Right lobe of liver (tissue), 4 donors: ENCODE data around the gene CFC1B.
"Not testable (repeated sequence)": the region's sequence is repeated elsewhere in the genome, so short reads cannot be mapped to it uniquely, and the experiment has no call there.

ENCODE experiments used
- CTCF ChIP-seq, 4 donors: fragments of 200-600 bp in 3 of 4; fragments of 450-650 bp in 1 of 4; IDR thresholded peaks; one replicate each; pipeline versions ENCODE4 v1.5.1 to v1.8.0; 2016 to 2022; ENCODE audit warnings: antibody characterized with exemption in 4 of 4, mild to moderate bottlenecking in 2 of 4
- POLR2A ChIP-seq: fragments of 450-650 bp; IDR thresholded peaks from one replicate; pipeline ENCODE4 v1.6.1; 2017; ENCODE audit warnings: antibody characterized with exemption, mild to moderate bottlenecking
- donor health status: DM: no; HTN: no; CAD: no.
- donor health status: DM: no; HTN: no; CAD: no.
- donor health status: DM: no; HTN: yes; CAD: no.

- not testable (repeated sequence) for TF ChIP-seq CTCF (IDR thresholded peaks at IDR 0.05); POLR2A
Observed at GRCh38 chr2:130566165-130566564, 45.1 kb downstream of the CFC1B start.
